ENCODE measurements around the gene RIMBP2.

DNA sequence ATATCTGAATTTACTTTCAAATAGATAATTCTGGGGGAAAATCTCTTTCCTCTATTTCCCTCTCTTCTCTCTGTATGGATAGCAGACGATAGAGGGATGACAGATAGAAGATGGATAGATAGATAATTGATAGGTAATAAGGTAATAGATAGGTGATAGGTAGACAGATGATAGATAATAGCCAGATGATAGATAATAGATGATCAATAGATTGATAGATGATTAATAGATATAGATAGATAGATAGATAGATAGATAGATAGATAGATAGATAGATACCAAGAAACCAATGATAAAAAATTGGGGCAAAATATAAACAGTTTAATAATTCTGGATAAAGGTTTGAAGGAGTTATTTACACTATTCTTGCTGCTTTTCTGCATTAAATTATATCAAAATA is 26.6 kb upstream of the RIMBP2 start:
- TF ChIP-seq POLR2AphosphoS5 (IDR thresholded peaks at IDR 0.05; ENCODE audit: low read depth) (no peak), EZH2phosphoT487 (IDR thresholded peaks at IDR 0.05; ENCODE audit: unreplicated experiment) (no peak), EZH2 (IDR thresholded peaks at IDR 0.05; ENCODE audit: low read depth, unreplicated experiment) (no peak), JUNB (IDR thresholded peaks at IDR 0.05; ENCODE audit: unreplicated experiment) (no peak), CREB1 (CRISPR knock-in tag; IDR thresholded peaks at IDR 0.05; ENCODE audit: low read depth) (no peak), STAT1 (IDR thresholded peaks at IDR 0.05; ENCODE audit: unreplicated experiment) (no peak), NANOG (IDR thresholded peaks at IDR 0.05; ENCODE audit: borderline replicate concordance) (no peak), ZNF114 (CRISPR knock-in tag; IDR thresholded peaks at IDR 0.05) (no peak)
- TF ChIP-seq, protein P1, sequence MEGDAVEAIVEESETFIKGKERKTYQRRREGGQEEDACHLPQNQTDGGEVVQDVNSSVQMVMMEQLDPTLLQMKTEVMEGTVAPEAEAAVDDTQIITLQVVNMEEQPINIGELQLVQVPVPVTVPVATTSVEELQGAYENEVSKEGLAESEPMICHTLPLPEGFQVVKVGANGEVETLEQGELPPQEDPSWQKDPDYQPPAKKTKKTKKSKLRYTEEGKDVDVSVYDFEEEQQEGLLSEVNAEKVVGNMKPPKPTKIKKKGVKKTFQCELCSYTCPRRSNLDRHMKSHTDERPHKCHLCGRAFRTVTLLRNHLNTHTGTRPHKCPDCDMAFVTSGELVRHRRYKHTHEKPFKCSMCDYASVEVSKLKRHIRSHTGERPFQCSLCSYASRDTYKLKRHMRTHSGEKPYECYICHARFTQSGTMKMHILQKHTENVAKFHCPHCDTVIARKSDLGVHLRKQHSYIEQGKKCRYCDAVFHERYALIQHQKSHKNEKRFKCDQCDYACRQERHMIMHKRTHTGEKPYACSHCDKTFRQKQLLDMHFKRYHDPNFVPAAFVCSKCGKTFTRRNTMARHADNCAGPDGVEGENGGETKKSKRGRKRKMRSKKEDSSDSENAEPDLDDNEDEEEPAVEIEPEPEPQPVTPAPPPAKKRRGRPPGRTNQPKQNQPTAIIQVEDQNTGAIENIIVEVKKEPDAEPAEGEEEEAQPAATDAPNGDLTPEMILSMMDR (conservative IDR thresholded peaks at IDR 0.05; ENCODE audit: low read depth in 2 of 2): no peak
- TF ChIP-seq, protein P2, sequence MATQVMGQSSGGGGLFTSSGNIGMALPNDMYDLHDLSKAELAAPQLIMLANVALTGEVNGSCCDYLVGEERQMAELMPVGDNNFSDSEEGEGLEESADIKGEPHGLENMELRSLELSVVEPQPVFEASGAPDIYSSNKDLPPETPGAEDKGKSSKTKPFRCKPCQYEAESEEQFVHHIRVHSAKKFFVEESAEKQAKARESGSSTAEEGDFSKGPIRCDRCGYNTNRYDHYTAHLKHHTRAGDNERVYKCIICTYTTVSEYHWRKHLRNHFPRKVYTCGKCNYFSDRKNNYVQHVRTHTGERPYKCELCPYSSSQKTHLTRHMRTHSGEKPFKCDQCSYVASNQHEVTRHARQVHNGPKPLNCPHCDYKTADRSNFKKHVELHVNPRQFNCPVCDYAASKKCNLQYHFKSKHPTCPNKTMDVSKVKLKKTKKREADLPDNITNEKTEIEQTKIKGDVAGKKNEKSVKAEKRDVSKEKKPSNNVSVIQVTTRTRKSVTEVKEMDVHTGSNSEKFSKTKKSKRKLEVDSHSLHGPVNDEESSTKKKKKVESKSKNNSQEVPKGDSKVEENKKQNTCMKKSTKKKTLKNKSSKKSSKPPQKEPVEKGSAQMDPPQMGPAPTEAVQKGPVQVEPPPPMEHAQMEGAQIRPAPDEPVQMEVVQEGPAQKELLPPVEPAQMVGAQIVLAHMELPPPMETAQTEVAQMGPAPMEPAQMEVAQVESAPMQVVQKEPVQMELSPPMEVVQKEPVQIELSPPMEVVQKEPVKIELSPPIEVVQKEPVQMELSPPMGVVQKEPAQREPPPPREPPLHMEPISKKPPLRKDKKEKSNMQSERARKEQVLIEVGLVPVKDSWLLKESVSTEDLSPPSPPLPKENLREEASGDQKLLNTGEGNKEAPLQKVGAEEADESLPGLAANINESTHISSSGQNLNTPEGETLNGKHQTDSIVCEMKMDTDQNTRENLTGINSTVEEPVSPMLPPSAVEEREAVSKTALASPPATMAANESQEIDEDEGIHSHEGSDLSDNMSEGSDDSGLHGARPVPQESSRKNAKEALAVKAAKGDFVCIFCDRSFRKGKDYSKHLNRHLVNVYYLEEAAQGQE (IDR thresholded peaks at IDR 0.05; ENCODE audit: unreplicated experiment): no peak
- TF ChIP-seq, protein P3, sequence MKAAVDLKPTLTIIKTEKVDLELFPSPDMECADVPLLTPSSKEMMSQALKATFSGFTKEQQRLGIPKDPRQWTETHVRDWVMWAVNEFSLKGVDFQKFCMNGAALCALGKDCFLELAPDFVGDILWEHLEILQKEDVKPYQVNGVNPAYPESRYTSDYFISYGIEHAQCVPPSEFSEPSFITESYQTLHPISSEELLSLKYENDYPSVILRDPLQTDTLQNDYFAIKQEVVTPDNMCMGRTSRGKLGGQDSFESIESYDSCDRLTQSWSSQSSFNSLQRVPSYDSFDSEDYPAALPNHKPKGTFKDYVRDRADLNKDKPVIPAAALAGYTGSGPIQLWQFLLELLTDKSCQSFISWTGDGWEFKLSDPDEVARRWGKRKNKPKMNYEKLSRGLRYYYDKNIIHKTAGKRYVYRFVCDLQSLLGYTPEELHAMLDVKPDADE (IDR thresholded peaks at IDR 0.05): no peak
